Left colon (tissue), 2 donors: ENCODE data around the gene CLEC16A. TPM values are rescaled to one million over a fixed set of nuclear protein-coding genes. Genes with fewer than 3 reads are reported as not detected.

Experiments
- ATAC-seq: fragments of 200-7000 bp; cut with Tn5 transposase; one replicate; pipeline ENCODE4 v1.9.1; 2020; ENCODE audit warnings: mild to moderate bottlenecking, moderate library complexity
- DNase-seq, 2 donors: peaks; one replicate each; pipeline ENCODE4 v3.0.0-alpha.2; 2020
- intact Hi-C, 2 donors: fragments of 100-400 bp; cut with DNase I in 1 of 2; cut with micrococcal nuclease in 1 of 2; formaldehyde crosslinking; loops; one replicate each; pipeline versions ENCODE4 v1.11.2 to v1.14.0; 2022; cut with DNase I, micrococcal nuclease
- total RNA-seq, 2 donors: library from RNA; stranded (reverse); fragmentation: NEBNext Ultra II Directional; extraction: Animal tissue kit (Norgen Biotek cat#: 25700); gene quantifications; one replicate each; pipeline ENCODE4 v1.2.1, GENCODE V29; 2021
- donor health status: DM: no; HTN: no; CAD: no.
- donor health status: DM: yes; HTN: yes; CAD: no.

CLEC16A gene
- total RNA-seq, 2 donors from 2014 or later: 27.3 to 41.6 TPM

- intact Hi-C loops: no loop called here
- DNase-seq (no peak), ATAC-seq (no peak)
Observed at GRCh38 chr16:11045441-11045840, 101.1 kb downstream of the CLEC16A start.

GRCh38 chr16:11045846-11046245 is 101.5 kb downstream of the CLEC16A start:
- intact Hi-C loops: no loop called here
- ATAC-seq: no peak
- peak in 1 of 2 donors; percentile 10 for DNase-seq

- peak in 1 of 2 donors; percentile 3 for DNase-seq
- ATAC-seq: no peak
- intact Hi-C loops: no loop called here
Observed at GRCh38 chr16:11046382-11046931, 102.1 kb downstream of the CLEC16A start.

- intact Hi-C loops: no loop called here
- DNase-seq (peak in 1 of 2 donors; percentile 1), ATAC-seq (no peak)
Observed at GRCh38 chr16:11047057-11047456, 102.7 kb downstream of the CLEC16A start.

GRCh38 chr16:11047939-11048800 is 103.8 kb downstream of the CLEC16A start:
- no peak for ATAC-seq
- intact Hi-C loops: no loop called here

GRCh38 chr16:11049396-11050059 is 105.2 kb downstream of the CLEC16A start:
- intact Hi-C loops: no loop called here
- ATAC-seq (no peak), DNase-seq (no peak)

More at GRCh38 chr16:11047939-11048800, 103.8 kb downstream of the CLEC16A start:
- DNase-seq: peak in 1 of 2 donors; percentile 21

- ATAC-seq (no peak), DNase-seq (peak in 1 of 2 donors; percentile 14)
- intact Hi-C loops: no loop called here
Observed at GRCh38 chr16:11050536-11050935, 106.2 kb downstream of the CLEC16A start.

GRCh38 chr16:11050944-11051343 is 106.6 kb downstream of the CLEC16A start:
- intact Hi-C loops: no loop called here
- DNase-seq (no peak), ATAC-seq (no peak)

GRCh38 chr16:11051430-11051829 is 107.1 kb downstream of the CLEC16A start:
- DNase-seq (no peak), ATAC-seq (no peak)
- intact Hi-C loops: no loop called here

GRCh38 chr16:11051879-11052808 is 107.8 kb downstream of the CLEC16A start:
- ATAC-seq: no peak

GRCh38 chr16:11053916-11054460 is 109.6 kb downstream of the CLEC16A start:
- intact Hi-C loops: no loop called here
- ATAC-seq: no peak
- DNase-seq: peak in 1 of 2 donors; percentile 11

More at GRCh38 chr16:11051879-11052808, 107.8 kb downstream of the CLEC16A start:
- intact Hi-C loops: no loop called here
- peak in 1 of 2 donors; percentile 28 for DNase-seq

GRCh38 chr16:11056090-11056992 is 112.0 kb downstream of the CLEC16A start:
- no peak for DNase-seq
- no peak for ATAC-seq
- intact Hi-C loops: no loop called here

- ATAC-seq (no peak), DNase-seq (no peak)
- intact Hi-C loops: no loop called here
Observed at GRCh38 chr16:11056993-11057649, 112.8 kb downstream of the CLEC16A start.

- intact Hi-C loops: no loop called here
- ATAC-seq: peak; percentile 56
- DNase-seq: no peak
Observed at GRCh38 chr16:11057711-11058345, 113.5 kb downstream of the CLEC16A start.

- DNase-seq (no peak), ATAC-seq (peak; percentile 89)
- intact Hi-C loops: no loop called here
Observed at GRCh38 chr16:11058832-11059231, 114.5 kb downstream of the CLEC16A start.

GRCh38 chr16:11059588-11059987 is 115.2 kb downstream of the CLEC16A start:
- intact Hi-C loops: no loop called here
- ATAC-seq: no peak
- no peak for DNase-seq
